Hematopoietic multipotent progenitor cell treated with erythropoietin and hydrocortisone succinate and interleukin-3 and kit ligand, for 17 days (in vitro differentiated cells): ENCODE data around the gene QKI.

Source experiments
- DNase-seq: peaks from one replicate; pipeline ENCODE4 v3.0.0-alpha.2; 2015; ENCODE audit warnings: low spot score

Gene QKI

DNA sequence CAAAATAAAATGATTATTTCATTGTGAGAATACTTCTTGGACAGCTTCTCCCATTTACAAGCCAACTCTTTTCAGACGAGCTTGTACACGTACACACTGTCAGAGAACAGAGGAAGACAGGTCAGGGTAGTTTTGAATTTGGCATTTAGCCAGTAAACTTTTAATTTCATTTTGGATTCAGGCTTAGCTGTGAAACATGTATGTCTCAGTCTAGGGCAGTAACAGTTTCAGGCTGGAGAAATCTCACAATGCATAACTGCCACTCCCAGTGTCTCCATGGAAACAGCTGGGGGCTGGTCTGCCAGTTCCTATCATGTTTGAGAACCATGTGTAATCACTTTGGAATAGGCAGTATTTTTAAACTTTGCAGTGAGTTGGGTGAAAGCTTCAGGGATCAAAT, 22.0 kb upstream of the QKI start:
- no peak for DNase-seq

DNA sequence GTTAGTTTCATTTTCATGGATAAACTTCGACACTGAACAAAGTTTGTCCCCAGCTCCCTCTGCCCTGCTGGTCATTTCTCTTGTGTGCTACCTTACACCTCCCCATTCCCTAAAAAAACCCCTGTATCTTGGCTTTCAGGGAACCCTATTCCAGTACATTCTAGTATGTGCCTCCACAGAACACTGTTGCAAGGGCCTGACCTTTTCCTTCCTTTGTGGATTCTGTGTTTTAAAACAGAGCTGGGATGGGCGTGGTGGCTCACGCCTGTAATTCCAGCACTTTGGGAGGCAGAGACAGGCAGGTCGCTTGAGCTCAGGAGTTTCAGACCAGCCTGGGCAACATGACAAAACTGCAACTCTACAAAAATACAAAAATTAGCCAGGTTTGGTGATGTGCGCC, 20.6 kb upstream of the QKI start:
- no peak for DNase-seq

DNA sequence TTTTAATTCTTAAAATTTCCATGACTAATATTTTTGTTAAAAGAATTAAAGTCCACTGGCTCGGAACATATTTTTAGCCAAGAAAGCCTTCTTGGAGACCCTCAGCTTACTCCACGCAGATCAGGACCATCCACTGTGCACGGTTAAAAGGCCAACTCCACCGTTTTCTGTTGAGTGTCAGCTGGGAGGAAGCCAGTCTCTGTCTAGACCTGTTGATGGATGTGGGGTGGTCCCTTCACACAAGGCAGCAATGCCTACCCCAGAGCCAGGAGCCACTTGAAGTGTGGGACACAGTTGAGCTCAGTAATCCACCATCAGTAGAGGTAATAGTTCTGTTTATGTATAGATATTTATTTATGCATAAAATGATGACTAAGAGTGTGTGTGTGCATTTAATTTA, 19.9 kb upstream of the QKI start:
- DNase-seq = no peak

DNA sequence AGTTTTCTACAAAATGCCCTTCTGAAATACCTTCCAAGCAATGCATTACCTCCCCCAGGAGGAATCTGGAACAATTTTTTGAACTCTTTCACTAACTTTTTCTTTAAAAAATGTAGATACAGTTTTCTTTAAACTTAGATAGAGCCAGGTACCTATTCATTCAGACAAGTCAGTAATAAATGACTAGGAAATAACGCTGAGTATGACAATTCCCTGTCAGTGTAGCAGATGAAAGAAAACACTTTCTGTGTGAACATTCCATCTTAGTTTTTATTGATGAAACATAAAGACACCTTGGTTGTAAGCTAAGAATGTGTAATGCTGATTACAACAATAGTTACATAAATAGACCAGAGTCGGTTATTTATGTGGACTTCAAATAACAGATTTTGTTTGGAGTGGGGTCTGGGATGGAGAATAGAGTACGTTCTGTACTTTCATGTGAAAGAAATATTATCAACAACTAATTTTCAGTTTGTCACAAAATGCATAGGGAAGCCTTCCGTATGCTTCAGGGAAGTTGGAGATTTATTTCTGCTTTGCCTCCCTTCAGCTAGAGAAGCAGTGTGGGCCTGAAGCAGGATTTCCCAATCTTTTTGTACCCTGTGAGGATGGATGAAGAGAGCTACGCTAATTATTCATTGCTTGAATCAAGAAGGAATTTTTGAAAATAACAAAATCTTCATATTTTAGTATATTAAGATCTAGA, 19.2 kb upstream of the QKI start:
- DNase-seq = no peak

DNA sequence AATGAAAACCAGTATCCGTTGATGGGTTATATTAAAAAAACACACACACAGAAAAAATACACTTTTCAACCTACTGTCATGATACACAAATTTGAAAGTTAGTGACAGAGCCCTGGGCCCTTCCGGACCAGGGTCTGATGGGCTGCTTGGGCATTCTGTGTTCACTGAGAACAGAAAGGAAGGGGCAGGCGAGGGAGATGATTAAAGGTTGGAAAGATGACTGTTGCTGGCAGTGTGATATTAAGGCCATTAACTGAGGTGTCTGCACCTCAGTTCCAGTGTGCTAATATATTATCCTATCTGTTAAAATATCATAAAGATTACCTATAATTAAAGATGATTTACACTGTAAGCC, 18.7 kb upstream of the QKI start:
- DNase-seq = no peak

DNA sequence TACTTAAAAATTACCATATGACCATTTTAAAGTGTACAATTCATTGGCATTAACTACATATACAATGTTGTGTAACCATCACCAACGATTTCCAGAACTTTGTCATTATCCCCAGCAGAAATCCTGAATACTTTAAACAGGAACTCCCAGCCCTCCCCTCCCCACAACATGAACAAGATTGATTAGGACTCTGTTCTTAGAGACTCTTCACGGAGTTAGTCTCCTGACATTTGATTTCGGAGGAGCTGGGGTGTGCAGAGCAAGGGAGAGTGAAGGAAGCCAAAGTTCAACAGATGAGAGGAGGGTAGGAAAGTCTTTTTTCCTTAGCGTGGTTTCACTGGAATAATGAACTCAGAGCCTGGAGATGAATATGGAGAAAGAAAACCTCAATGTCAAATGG, 17.2 kb upstream of the QKI start:
- DNase-seq = no peak

DNA sequence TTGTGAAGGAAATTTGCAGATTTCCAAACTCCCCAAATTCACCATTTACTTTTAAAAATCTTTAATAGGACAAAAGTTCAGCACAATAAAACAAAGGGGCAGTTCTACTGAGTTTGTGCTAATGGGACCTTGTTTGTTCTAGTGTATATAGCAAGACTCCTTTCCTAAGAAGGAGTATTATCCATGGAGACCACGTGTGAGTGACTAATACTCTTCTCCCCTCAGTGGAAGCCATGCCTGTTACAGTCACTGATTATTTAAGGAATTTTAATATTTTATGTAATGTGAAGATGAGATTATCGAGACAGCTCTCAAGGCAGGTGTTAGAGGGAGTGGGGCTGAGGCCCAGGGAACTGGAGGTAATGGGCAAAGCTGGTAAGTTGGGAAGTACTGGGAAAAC, 16.4 kb upstream of the QKI start:
- no peak for DNase-seq

DNA sequence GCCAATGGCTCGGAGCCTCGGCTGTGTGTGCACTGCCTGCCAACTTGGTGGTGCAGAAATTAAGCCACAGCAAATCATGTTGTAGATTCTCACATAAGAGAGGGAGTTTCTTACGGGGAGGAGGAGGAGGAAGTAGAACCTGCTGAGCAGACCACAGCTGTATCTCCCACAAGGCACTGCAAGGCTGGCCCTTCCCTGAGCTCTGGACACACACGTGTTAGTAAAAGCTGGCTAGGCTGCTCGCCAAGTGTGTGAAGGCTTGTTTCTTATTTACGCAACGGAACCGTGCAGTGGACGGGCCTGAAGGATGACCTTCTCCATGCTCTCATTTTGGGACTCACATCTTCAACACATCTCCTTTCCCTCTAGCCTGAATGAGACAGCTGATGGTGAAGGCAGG, 15.7 kb upstream of the QKI start:
- no peak for DNase-seq

DNA sequence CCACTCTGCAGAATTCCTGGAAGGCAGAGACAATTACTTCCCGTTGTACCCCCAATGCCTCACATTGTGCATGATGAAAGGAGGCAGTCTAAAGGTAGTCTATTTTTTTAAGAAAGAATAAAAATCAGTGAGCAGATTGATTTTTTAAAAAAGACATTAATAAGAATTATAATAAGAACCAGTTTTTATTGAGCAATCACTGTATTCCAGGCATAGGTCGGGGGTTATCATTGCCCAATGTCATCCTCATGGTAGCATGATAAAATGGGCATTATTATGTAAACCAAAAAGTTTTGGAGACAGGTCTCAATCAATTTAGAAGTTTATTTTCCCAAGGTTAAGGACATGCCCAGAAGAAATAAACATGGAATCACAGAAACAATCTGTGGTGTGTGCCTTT, 14.0 kb upstream of the QKI start:
- no peak for DNase-seq

DNA sequence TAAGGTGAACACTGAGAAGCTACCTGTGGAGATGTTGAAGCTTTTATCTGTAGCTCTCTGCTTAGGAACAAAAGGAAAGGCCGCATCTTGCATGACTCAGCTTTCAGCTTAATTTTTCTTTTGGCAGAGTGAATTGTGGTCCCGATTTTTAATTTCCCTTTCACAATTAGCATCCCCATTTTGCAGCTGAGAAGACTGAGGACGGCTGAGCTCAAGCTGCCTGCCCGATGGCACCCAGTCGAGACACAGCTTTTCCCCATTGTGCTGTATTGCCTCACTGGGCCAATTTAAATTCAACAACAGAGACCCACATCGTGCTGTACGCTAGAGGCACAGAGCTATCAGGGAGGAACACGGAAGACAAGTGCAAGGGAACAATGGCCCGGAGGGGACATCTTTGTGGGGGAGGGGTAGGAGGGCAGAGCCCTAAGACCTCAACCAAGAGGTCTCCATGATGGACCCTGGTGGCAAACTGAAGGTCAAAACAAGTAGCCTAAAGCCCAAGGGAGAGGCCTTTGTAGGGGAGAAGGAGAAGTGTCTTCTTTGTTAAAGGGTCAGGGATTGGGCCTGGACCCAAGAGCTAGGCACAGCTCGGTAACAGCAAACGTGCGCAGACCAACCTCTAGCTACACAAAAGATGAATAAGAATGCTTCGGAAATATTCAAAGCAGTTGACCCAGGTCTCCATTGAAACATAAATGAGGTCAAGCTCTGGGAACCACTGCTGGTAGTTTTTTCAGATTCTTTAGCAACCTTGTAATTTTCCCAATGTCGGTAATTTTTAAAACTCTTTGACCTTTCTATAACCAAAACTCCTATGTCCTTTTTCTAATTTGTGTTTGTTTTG, 13.3 kb upstream of the QKI start:
- no peak for DNase-seq

DNA sequence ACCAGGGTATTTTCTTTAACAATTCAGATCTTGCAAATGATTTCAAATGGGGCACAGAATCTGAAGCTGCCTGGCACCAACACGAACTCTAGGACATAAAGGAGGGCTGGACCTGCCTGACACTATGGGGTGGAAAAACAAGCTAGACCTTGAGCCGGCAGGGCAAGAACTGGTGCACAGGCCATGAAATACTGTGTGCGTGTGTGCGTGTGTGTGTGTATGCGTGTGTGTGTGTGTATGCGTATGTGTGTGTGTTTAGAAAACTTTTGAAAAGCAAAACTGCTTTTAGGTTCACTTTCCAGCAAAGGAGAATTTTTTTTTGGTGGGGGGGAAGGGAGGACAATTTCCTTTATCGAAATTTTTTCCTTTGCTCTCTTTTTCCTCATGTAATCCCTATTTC, 11.9 kb upstream of the QKI start:
- DNase-seq = no peak

DNA sequence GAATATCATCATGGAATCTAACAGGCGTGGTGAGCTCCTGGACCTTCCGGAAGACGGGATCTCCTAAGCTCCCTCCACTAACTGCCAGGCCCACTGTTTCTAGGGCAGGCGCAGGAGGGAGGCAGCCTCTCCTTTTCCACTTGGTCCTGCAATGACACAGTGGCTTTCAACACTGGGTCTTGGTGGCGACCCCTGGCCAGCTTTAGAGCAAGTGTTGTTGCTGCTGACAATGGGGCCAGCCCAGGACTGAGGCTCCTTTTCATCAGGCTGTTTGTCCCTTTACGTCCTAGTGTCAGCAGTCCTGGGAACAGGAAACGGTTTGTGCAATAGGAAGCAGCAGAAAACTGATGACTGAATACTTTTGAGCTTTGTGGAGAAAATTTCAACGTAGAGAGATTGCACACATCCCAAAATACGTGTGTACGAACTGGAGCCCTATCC, 9.7 kb upstream of the QKI start:
- DNase-seq = no peak

DNA sequence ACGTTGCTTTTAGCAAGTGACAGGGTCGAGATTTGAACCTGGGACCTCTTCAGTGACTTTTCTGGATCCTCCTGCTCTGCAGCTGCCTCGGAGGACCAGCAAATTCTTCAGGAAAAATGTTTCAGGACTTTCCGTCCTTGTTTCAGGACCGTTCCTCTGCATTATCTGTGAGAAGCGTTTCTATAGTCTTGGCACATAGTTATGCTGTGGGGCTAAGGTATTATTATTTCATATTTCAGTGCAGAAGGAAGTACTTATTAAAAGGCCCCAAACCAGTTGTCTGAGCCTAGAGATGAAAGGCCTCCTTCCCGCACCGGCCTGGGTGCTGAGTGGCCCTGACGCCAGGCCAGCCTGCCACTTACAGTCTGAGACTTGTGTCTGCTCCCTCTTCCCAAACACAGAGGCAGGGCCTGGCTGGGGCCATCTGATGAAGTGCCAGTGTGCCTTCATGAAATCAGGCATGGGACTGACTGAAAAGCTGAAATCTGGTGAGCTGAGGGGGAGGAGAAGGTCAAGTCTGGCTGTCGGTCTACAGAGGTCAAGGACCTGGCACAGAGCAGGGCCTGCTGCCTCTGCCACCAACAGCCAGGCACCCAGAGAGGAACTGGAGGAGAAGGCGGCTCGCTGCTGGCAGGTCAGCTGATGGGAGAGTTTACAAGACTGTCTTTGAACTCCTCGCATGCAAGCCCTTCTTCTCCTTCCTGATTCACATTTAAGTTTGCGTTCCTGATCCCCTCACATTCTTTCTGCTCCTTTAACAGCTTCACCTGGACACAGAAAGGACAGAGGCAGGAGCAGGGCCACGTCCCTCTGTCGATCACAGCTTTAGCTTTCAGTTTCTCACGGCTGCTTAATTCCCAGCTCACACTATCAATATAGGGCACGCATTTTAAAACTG, 8.9 kb upstream of the QKI start:
- no peak for DNase-seq

DNA sequence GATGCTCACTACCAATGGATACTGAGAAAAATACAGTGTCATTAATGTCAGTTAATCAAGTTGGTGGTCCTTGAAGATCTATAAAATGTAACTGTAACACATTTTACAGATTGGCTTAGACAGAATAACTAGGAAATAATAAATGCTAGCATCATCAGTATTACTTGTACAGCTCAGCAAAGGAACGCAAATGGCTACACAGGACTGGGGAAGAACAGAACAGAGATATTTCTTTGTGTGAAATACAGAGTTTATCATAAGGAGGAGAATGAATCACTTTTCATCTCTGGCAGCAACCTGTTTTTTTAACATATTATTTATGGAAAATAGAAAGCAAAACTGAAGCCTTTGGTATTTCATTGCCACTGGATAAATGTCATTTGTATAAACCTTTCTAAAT, 8.2 kb upstream of the QKI start:
- DNase-seq = no peak

DNA sequence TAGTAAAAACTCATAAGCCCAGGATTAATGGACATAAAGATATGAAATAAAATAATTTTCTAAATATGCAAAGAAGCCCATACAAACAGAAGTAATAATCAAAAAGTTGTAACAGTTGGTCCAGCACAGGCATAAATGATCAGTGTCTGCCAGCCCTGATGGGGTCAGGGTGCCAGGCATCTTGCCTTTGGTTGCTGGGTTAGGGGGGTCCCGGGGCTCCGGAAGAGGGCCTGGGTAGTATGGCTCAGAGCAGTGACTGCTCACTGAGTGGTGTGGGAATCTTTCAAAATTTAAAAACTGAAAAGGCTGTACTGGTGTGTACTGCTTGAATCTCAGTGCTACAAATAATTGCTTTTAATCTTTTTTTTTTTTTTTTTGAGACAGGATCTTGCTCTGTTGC, 7.7 kb upstream of the QKI start:
- DNase-seq = no peak

DNA sequence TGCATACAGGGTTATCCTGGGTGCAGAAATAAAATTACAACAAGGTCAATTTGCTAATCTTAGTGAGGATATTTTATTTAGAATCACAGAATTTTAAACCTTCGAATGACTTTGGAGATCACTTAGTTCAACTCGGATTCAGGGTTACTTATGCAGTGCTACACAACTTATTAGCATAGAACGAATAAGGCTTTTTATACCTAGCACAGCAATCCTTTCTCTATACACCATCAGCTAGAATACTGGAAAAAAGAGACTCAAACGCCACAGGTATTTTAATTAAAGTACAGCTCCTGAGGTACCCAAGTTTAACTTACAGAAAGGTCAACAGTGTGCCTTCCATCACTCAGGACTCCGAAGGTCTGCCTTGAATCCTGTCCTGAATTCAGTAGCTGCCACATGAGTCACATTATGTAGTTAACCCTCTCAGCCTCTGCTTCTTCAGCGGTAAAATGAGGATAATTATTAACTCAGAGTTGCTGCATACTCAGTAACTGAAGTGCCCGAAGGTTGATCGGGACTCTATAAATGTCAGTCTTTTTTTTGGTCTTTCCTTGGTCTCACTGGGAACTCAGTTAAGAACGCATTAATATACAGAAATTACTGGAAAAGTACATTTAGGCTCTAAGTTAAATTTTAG, 6.0 kb upstream of the QKI start:
- no peak for DNase-seq

DNA sequence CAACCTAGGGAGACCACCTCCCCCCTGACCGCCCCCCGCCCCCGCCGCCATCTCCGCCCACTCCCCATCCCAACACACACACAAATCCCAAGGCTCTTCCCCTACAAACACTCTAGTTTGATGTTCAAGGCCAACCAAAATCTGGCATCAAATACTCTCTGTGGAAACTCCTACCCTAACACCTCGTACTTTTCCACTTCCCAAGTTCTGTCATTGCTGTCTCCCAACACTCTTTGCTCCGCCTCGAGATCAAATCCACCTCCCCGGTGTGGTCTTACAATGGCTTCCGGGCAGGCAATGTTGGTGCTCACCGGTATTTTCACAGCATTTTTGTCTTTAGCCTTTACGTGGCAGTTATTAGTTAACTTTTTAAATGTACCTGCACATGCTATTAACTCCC, 4.8 kb upstream of the QKI start:
- no peak for DNase-seq

DNA sequence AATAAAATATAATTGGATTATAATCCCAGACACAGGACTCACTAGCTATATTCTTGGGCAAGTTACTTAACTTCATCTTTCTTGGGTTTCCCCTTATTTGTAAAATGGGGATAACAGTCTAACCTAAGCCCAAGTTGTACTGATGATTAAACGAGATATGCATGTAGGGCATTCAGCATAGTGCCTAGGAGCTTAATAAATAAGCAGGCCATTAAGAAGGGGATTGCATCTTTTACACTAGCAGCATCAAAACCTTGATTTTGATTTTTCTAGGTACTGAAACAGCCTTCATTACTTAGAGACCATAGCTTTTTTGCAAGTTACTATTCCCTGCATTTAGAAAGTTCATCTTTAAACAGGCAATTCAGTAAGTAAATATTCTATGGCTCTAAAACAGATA, 2.2 kb upstream of the QKI start:
- peak; percentile 17 for DNase-seq

DNA sequence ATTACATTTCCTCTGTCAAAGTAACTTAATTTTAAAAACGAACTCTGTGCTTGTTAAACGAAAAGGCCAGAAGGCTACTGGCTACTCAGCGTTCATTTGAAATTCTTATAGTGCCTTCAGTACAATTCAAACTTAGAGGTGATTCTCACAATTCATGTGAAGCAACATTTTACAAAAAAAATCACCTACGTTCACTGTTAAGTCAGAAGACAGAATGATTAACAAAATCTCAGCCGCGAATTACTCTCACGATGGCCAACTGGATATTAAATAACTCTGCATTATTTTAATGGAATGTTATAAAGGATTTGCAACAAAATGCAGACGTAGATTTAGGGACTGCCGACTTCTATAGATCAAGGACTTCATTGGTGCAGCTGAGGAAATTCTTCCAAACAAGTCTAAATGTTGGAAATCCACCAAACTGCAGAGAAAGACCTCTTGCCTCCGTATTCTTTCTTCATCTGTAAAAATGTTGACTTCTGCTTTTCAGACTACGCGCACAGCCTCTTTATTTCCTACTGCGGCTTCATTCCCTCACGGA, 1.6 kb upstream of the QKI start:
- DNase-seq = no peak

DNA sequence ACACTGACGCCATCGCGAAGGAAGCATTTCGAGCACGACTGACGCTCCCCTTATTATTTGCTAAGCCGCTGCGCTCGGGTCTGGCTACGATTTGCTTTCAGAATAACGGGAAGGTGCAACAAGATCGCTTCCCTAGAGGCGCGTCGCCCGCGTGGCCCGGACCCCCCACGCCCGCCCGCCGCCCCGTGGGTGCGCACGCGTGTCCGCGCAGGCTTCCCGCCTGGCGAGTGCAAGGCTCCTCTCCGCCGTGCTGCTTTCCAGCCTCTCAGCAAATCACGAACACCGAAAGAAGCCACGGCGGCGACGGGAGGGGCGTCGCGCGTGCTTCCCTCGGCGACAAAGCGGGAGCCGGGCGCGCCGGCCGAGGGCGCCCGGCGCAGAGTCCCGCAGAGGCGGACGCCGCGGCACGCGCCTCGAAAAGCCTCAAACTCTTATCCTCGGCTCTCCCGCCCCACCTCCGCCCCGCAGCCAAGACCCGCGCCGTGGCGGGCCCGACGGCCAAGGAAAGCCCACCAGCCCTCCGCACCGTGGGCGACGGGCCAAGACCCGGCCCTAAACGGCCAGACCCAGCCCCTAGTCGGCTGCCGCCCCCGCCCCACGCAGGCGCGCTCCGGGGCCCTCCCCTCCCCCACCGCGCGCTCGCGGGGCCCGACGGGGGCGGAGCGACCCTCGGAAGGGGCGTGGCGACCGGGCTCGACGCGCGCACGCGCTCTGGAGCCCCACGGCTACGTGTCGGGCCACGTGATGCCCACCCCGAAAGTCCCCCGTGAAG, 987 bp upstream of the QKI start:
- peak; percentile 84 for DNase-seq

DNA sequence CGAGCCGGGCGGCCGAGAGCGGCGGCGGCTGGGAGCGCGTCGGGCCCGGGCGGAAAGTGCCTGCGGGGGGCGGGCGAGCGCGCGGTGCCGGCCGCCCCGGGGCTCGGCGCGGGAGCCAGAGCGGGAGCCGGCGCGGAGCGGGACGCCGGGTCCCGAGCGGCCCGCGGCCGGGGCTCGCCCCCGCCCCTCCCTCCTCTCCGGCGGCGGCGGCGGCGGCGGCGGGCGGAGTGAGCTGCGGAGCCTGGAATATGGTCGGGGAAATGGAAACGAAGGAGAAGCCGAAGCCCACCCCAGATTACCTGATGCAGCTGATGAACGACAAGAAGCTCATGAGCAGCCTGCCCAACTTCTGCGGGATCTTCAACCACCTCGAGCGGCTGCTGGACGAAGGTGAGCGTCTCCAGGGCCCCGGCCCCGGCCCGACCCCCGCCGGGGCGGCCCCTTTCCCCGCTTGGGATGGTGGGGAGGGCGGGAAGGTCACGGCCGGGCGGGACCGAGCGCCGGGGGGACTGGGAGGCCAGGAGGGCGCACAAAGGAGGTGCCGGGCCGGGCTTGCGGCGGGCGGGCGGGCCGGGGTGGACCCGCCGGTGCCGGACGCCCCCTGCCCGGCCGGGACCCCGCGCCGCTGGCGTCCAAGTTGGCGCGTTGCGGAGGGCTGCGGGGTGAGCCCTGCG, 565 bp downstream of the QKI start:
- DNase-seq = peak; percentile 35
